PC-9 (cell line): ENCODE measurements around the gene FAM167B. TPM values are rescaled to one million over a fixed set of nuclear protein-coding genes. Genes with fewer than 3 reads are reported as not detected.

Experiments used
- BruUV-seq: library from RNA; stranded (reverse); fragments of 400-500 nt; replicated peaks from 2 replicates; lab custom pipeline; 2021; lab: Mats Ljungman, UMichigan
- CTCF ChIA-PET: fragments of 300-600 bp; sonication (Branson Sonifier 250); formaldehyde crosslinking; loops from one replicate; lab custom pipeline; 2022; ENCODE audit warnings: antibody characterized with exemption; lab: Charles Lee
- POLR2A ChIA-PET: fragments of 300-600 bp; sonication (Branson Sonifier 250); formaldehyde crosslinking; loops from one replicate; lab custom pipeline; 2022; ENCODE audit warnings: antibody characterized with exemption; ENCODE audit not compliant: unreplicated experiment; lab: Charles Lee
- DNase-seq, 2 experiments: peaks; one replicate each; pipeline versions ENCODE4 v3.0.0 to v3.0.0-alpha.2; 2015 to 2022; ENCODE audit warnings: mixed read lengths in 1 of 2
- H2AFZ ChIP-seq: fragments of 200-600 bp; sonication (generic); 2 replicates; pipeline ENCODE4 v1.8.1; 2017; ENCODE audit warnings: antibody characterized with exemption
- H3F3A ChIP-seq: fragments of 200-600 bp; sonication (generic); 2 replicates; pipeline ENCODE4 v1.8.1; 2017; ENCODE audit warnings: antibody characterized with exemption, mild to moderate bottlenecking, low read depth; ENCODE audit not compliant: insufficient read depth
- H3K27ac ChIP-seq: fragments of 200-600 bp; sonication (generic); 2 replicates; pipeline ENCODE4 v1.6.1; 2016; ENCODE audit warnings: mixed run types
- H3K27me3 ChIP-seq: fragments of 200-600 bp; sonication (generic); 2 replicates; pipeline ENCODE4 v1.6.1; 2016; ENCODE audit warnings: low read depth, mixed run types; ENCODE audit not compliant: insufficient read depth
- H3K36me3 ChIP-seq: fragments of 200-600 bp; sonication (generic); 2 replicates; pipeline ENCODE4 v1.6.1; 2016; ENCODE audit warnings: low read depth, mixed run types
- H3K4me1 ChIP-seq: fragments of 200-600 bp; sonication (generic); replicated peaks from 2 replicates; pipeline ENCODE4 v1.6.1; 2016; ENCODE audit warnings: mixed run types; ENCODE audit not compliant: insufficient read depth
- H3K4me2 ChIP-seq: fragments of 200-600 bp; sonication (generic); 2 replicates; pipeline ENCODE4 v1.6.1; 2017; ENCODE audit warnings: mixed run types
- H3K4me3 ChIP-seq: fragments of 200-600 bp; sonication (generic); 2 replicates; pipeline ENCODE4 v1.6.1; 2016; ENCODE audit warnings: mixed run types
- H3K79me2 ChIP-seq: fragments of 200-600 bp; sonication (generic); 2 replicates; pipeline ENCODE4 v1.6.1; 2017; ENCODE audit warnings: low read depth, mixed run types
- H3K9me2 ChIP-seq: fragments of 200-600 bp; sonication (generic); 2 replicates; pipeline ENCODE4 v1.8.1; 2017; ENCODE audit warnings: mild to moderate bottlenecking; ENCODE audit not compliant: insufficient read depth
- H3K9me3 ChIP-seq: fragments of 200-600 bp; sonication (generic); 2 replicates; pipeline ENCODE4 v1.8.1; 2016; ENCODE audit warnings: low read depth; ENCODE audit not compliant: insufficient read depth
- H4K20me1 ChIP-seq: fragments of 200-600 bp; sonication (generic); 2 replicates; pipeline ENCODE4 v1.8.1; 2017; ENCODE audit not compliant: insufficient read depth
- CTCF ChIP-seq: fragments of 200-600 bp; sonication (generic); conservative IDR thresholded peaks from 2 replicates; pipeline ENCODE4 v1.6.1; 2017; ENCODE audit warnings: mixed run types, antibody characterized with exemption, mild to moderate bottlenecking, moderate library complexity
- EZH2 ChIP-seq: fragments of 200-600 bp; sonication (generic); IDR thresholded peaks from 2 replicates; pipeline ENCODE4 v1.8.0; 2017; ENCODE audit warnings: antibody characterized with exemption, low read depth
- intact Hi-C: fragments of 100-400 bp; cut with micrococcal nuclease; formaldehyde crosslinking; loops from one replicate; pipeline ENCODE4 v1.10.0; 2022; ENCODE audit not compliant: unreplicated experiment
- total RNA-seq: library from RNA; stranded (reverse); gene quantifications from 2 replicates; pipeline ENCODE4 v1.2.3, GENCODE V29; 2021

FAM167B gene
- total RNA-seq, 1 experiment from 2014 or later, result 1.6 TPM

GRCh38 chr1:32231843-32232432 lies 15.1 kb upstream of the FAM167B start:
- Histone ChIP-seq H4K20me1 (peaks cover 11% of the 10 kb centered on the region; the same call in 1 of the 2 replicates), H2AFZ (no peak overlapping the region), H3K36me3 (peaks cover 28% of the 10 kb centered on the region), H3K27me3 (no peaks in the 10 kb centered on the region), H3F3A (peaks cover 61% of the 10 kb centered on the region), H3K79me2 (no peaks in the 10 kb centered on the region), H3K9me2 (no peaks in the 10 kb centered on the region), H3K4me1 (peaks cover 16% of the 10 kb centered on the region), H3K4me3 (no peak overlapping the region), H3K4me2 (no peak overlapping the region), H3K9me3 (no peaks in the 10 kb centered on the region), H3K27ac (no peak overlapping the region)
- DNase-seq, result no peak
- no TSS peak for BruUV-seq
- TF ChIP-seq EZH2, result no peak
- no peak for TF ChIP-seq CTCF
- intact Hi-C loops, result no loop called here
- CTCF ChIA-PET, result no interaction called here
- POLR2A ChIA-PET, result interaction anchor here (0.6 kb wide), 1 partner anchor 103 kb away, joined by 7 read pairs; no protein-coding TSS in a partner anchor

GRCh38 chr1:32232558-32233304 lies 14.3 kb upstream of the FAM167B start:
- Histone ChIP-seq H3K9me2 (no peaks in the 10 kb centered on the region), H3K27me3 (no peaks in the 10 kb centered on the region), H2AFZ (no peak overlapping the region), H3K9me3 (no peaks in the 10 kb centered on the region), H3K27ac (no peak overlapping the region), H3K4me1 (peaks cover 16% of the 10 kb centered on the region), H4K20me1 (0 out of 2 replicates have a peak, but pooled peaks cover 9% of the 10 kb centered on the region), H3F3A (peaks cover 63% of the 10 kb centered on the region), H3K4me3 (no peak overlapping the region), H3K4me2 (no peak overlapping the region), H3K79me2 (no peaks in the 10 kb centered on the region), H3K36me3 (peaks cover 22% of the 10 kb centered on the region)
- intact Hi-C loops, result no loop called here
- no peak for TF ChIP-seq EZH2
- TF ChIP-seq CTCF, result no peak
- ChIA-PET POLR2A (interaction anchor here (0.6 kb wide), 1 partner anchor 103 kb away, joined by 7 read pairs; no protein-coding TSS in a partner anchor), CTCF (no interaction called here)
- DNase-seq, result no peak
- BruUV-seq, result no TSS peak

GRCh38 chr1:32234792-32235191 lies 12.2 kb upstream of the FAM167B start:
- Histone ChIP-seq H3F3A (peaks cover 55% of the 10 kb centered on the region), H2AFZ (no peak overlapping the region), H3K4me2 (no peak overlapping the region), H3K4me3 (no peak overlapping the region), H3K79me2 (no peaks in the 10 kb centered on the region), H4K20me1 (no peaks in the 10 kb centered on the region), H3K27ac (no peak overlapping the region), H3K9me3 (no peaks in the 10 kb centered on the region), H3K36me3 (peaks cover 4% of the 10 kb centered on the region; the same call in 1 of the 2 replicates), H3K27me3 (no peaks in the 10 kb centered on the region), H3K4me1 (peaks cover 16% of the 10 kb centered on the region), H3K9me2 (no peaks in the 10 kb centered on the region)
- BruUV-seq, result no TSS peak
- intact Hi-C loops, result no loop called here
- TF ChIP-seq CTCF, result no peak
- TF ChIP-seq EZH2, result no peak
- DNase-seq, result no peak
- ChIA-PET POLR2A (no interaction called here), CTCF (no interaction called here)
